ENCODE measurements around the gene STK32A. TPM values are rescaled to one million over a fixed set of nuclear protein-coding genes. Genes with fewer than 3 reads are reported as not detected.
A peak's percentile ranks its signal among the peaks of the same experiment; 100 is the strongest.

Gene STK32A
- polyA plus RNA-seq (2011; rRNA removed): 1.1 and 1.2 TPM in 2 replicates
- 0.66 and 1.2 TPM in 2 replicates for polyA minus RNA-seq (2011; rRNA and poly(A)+ RNA removed)

DNA sequence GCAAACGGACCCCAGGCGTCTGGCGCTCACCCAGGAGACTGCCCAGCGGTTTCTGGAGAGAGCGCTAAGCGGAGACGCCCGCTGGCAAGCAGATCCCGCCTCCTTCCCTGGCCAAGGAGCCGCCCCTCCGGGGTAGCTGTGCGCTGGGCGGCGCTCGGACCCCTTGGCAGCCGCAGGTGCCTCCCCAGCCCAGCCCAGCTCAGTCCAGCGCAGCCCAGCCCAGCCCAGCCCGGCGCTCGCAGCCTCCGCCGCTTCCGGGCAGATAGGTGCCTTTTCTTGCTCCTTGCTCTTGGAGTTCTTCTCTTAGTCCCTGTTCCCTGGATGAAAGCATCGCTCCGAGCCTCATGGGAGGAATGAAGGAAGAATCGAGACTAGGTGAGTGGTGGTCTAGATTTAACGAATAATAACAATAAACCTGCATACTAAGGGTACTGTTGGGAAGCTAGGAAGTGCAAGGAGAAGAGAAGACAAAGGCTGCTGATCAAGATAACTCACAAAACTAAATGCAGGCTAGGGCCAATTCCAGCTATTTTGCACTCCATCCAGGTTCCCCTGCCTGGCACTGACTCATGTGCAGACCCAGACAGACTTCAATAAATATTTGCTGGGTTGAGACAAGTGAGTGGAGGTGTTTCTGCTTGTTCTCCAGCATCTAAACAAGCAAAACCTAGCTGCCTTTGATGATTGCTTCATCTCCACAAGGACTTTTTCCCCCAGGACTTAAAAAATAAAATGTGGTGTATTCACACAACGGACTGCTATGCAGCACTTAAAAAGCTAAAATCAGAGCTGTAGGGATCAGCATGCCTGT is at the start of gene STK32A:
Gene STK32A, plus strand, starts transcription at position 202 of the 811 bp plus-strand sequence. CDS start 4,609 bp downstream, outside the sequence.
- ChIA-PET CTCF (interaction anchor here (0.6 to 1.6 kb wide), 3 partner anchors 11 to 785 kb away, joined by 3 to 5 read pairs (median 4); no protein-coding TSS in a partner anchor), POLR2A (no interaction called here)
- Histone ChIP-seq H3K36me3 (ENCODE audit: control insufficient read depth, insufficient read depth, low read length) (no peaks in the 10 kb centered on the region), H3K27me3 (ENCODE audit: control insufficient read depth, insufficient read depth, low read length) (peaks cover 15% of the 10 kb centered on the region), H3K4me3 (ENCODE audit: low read depth, low read length) (peak within 1 kb of the TSS; percentile 39)
- TF ChIP-seq, protein P1, sequence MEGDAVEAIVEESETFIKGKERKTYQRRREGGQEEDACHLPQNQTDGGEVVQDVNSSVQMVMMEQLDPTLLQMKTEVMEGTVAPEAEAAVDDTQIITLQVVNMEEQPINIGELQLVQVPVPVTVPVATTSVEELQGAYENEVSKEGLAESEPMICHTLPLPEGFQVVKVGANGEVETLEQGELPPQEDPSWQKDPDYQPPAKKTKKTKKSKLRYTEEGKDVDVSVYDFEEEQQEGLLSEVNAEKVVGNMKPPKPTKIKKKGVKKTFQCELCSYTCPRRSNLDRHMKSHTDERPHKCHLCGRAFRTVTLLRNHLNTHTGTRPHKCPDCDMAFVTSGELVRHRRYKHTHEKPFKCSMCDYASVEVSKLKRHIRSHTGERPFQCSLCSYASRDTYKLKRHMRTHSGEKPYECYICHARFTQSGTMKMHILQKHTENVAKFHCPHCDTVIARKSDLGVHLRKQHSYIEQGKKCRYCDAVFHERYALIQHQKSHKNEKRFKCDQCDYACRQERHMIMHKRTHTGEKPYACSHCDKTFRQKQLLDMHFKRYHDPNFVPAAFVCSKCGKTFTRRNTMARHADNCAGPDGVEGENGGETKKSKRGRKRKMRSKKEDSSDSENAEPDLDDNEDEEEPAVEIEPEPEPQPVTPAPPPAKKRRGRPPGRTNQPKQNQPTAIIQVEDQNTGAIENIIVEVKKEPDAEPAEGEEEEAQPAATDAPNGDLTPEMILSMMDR (IDR thresholded peaks at IDR 0.05; ENCODE audit: insufficient read depth, low read depth, low read length): no peak
- DNase-seq (ENCODE audit: low read depth): no peak

DNA sequence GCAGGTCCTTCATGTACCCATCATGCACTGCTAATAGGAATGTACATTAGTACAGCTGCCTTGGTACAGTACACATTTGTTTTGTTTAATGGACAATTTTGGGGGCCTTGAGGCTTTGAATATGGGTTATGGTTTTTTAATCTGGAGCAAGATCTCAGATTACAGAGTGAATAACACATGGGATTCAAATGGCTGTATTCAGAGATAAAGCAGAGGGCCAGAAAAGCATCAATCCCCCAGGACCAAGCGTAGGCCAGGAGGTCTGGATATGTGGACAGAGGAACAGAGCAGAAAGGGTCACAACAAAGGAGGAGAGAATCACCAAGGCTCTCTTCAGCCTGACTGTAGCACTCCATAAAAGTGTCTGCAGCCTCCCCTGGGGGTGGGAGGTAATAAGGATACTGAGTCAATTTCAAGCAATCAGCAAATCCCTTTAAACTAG is 47.7 kb upstream of the STK32A start:
- DNase-seq (ENCODE audit: low read depth): no peak
- TF ChIP-seq, protein P1 (IDR thresholded peaks at IDR 0.05; ENCODE audit: insufficient read depth, low read depth, low read length): no peak
- Histone ChIP-seq H3K36me3 (ENCODE audit: control insufficient read depth, insufficient read depth, low read length) (no peaks in the 10 kb centered on the region), H3K4me3 (ENCODE audit: low read depth, low read length) (no peak overlapping the region), H3K27me3 (ENCODE audit: control insufficient read depth, insufficient read depth, low read length) (no peaks in the 10 kb centered on the region)
- ChIA-PET CTCF (interaction anchor here (0.8 to 5.9 kb wide), 4 partner anchors 10 to 655 kb away, joined by 3 to 81 read pairs (median 23); no protein-coding TSS in a partner anchor), POLR2A (interaction anchor here (0.5 kb wide), 1 partner anchor 27 kb away, joined by 4 read pairs; no protein-coding TSS in a partner anchor)

DNA sequence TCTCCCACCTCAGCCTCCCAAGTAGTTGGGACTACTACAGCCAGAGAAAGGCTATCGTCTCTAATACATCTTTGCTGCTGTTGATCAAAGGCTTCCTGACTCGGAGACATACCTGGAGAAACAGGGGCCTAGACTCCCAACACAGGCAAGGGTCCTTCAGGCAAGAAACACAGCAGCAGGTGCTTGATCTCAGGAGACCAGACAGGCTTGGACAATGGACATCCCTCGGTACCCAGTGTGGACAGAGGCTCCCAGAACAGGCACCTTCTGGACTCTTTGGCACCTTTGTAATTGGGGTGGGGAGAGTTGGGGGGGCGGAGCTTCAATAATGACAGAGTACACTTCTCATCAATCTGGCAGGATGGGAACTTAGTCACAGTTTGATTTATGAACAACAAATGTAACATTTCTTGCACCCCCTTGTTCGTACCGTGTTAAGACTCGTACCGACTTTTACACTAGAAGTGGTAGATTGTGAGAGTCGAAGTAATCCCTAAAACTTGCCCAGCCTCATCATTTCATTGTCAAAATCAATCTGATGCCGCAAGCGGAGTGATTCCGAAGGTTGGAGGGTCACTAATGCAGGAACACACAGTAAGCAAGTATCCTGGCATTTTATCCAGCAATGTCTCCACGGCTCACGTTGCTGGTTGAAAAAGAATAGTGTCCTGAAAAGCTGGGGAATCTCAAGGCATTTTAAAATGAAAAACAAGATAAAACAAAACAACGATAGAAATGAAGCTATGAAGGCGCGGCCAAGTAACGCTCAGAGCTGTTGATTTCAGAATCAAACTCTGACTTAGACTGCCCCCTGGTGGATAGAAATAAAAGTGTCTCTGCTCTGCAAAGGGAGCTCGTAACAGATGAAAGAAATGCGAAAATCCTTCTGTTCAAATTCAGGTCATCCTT is 46.4 kb upstream of the STK32A start:
- TF ChIP-seq, protein P1 (IDR thresholded peaks at IDR 0.05; ENCODE audit: insufficient read depth, low read depth, low read length): peak; percentile 74
- Histone ChIP-seq H3K36me3 (ENCODE audit: control insufficient read depth, insufficient read depth, low read length) (no peaks in the 10 kb centered on the region), H3K4me3 (ENCODE audit: low read depth, low read length) (no peak overlapping the region), H3K27me3 (ENCODE audit: control insufficient read depth, insufficient read depth, low read length) (no peaks in the 10 kb centered on the region)
- CTCF ChIA-PET: interaction anchor here (0.7 to 5.9 kb wide), 39 partner anchors 10 to 656 kb away, joined by 3 to 81 read pairs (median 4); no protein-coding TSS in a partner anchor
- POLR2A ChIA-PET: interaction anchor here (0.6 kb wide), 1 partner anchor 67 kb away, joined by 4 read pairs; no protein-coding TSS in a partner anchor
- no peak for DNase-seq (ENCODE audit: low read depth)

DNA sequence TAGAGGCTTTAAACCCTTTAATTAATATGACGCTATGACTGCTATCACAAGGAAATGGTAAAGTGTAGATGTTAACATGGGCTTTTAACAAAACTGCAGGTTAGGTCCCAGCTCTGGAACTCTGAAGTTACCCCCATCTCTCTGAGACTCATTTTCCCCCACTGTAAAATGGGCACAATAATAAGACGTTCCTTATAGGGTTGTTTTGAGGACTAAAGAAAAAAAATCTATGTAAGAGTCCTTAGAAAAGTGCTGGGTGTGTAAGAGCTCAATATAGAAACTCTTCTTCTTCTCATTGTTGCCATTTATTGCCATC is 45.8 kb upstream of the STK32A start:
- Histone ChIP-seq H3K4me3 (ENCODE audit: low read depth, low read length) (no peak overlapping the region), H3K36me3 (ENCODE audit: control insufficient read depth, insufficient read depth, low read length) (no peaks in the 10 kb centered on the region), H3K27me3 (ENCODE audit: control insufficient read depth, insufficient read depth, low read length) (no peaks in the 10 kb centered on the region)
- no peak for DNase-seq (ENCODE audit: low read depth)
- POLR2A ChIA-PET: no interaction called here
- TF ChIP-seq, protein P1 (IDR thresholded peaks at IDR 0.05; ENCODE audit: insufficient read depth, low read depth, low read length): no peak
- CTCF ChIA-PET: interaction anchor here (0.7 to 5.9 kb wide), 37 partner anchors 9 to 657 kb away, joined by 3 to 81 read pairs (median 4); no protein-coding TSS in a partner anchor

All from BJ (cell line).